Nucleus accumbens (tissue), 56 donors: ENCODE data around the gene PFKFB4.

ENCODE experiments used
- DNase-seq, 56 donors: peaks; one replicate each; lab custom pipeline; 2025; lab: John Stamatoyannopoulos, UW

The PFKFB4 gene

GRCh38 chr3:48556796-48557626 lies at the start of gene PFKFB4:
Gene PFKFB4, minus strand, starts transcription at chr3:48556803. Its CDS starts 26 bp downstream, at chr3:48556777.
- peak; percentile 91 to 100 (median 99) for DNase-seq

DNA sequence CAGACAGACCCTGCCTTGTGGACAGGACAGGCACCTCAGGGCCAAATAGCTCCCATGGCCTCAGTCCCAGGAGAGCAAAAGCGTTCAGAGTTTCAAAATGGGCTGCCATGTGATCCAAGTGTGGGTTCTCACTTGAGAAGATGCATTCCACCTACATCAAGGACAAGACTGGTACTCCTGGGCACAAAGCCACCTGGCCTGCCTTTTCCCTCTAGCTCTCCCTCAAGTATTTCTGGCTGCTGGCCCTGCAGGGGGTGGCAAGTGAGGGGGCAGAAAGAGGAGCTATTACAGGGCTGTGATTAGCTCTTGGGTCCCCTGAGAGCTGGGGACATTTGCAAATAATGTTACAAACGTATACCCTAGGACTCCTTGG lies 45.0 kb upstream of the PFKFB4 start:
- DNase-seq: no peak

GRCh38 chr3:48600711-48601621 lies 44.4 kb upstream of the PFKFB4 start:
- no peak for DNase-seq

DNA sequence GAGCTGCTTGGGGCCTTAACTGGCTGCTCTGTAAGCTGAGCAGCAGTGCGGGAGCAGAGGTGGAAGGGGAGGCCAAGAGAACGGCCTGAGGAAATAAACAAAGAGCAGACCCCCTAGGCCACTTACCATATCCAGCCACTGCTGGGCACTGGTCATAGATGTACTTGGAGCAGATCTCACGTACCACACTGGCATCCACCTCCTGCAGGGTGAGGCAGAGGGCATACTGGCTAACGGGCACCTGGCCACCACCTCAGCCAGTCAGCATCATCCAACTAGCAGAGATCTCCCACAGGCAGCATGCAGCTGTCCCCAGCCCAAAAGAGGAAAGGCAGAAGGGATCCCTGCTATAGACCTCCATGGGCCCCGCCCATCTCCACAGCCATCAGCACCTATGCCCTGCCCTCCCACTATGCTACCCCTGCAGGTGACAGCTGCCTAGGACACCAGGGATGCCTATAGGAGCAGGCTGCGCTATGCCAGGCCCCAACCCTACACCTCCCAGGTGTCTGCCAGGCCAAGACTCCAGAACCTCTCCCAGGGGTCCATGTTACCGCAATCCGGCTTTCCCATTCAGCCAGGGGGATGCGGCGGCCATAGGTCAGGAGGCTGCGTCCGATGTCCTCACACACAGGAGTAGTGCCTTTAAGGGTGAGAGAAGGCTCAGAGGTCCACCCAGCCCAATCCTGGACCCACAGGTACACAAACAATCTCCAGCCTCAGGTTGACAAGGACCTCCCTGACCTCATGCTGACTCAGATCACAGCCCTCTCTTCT lies 43.1 kb upstream of the PFKFB4 start:
- no peak for DNase-seq

- DNase-seq: no peak
Observed at GRCh38 chr3:48599077-48599501, 42.5 kb upstream of the PFKFB4 start.

- no peak for DNase-seq
Observed at GRCh38 chr3:48598323-48599076, 41.9 kb upstream of the PFKFB4 start.

- DNase-seq: no peak
Observed at GRCh38 chr3:48597408-48597800, 40.8 kb upstream of the PFKFB4 start.

DNA sequence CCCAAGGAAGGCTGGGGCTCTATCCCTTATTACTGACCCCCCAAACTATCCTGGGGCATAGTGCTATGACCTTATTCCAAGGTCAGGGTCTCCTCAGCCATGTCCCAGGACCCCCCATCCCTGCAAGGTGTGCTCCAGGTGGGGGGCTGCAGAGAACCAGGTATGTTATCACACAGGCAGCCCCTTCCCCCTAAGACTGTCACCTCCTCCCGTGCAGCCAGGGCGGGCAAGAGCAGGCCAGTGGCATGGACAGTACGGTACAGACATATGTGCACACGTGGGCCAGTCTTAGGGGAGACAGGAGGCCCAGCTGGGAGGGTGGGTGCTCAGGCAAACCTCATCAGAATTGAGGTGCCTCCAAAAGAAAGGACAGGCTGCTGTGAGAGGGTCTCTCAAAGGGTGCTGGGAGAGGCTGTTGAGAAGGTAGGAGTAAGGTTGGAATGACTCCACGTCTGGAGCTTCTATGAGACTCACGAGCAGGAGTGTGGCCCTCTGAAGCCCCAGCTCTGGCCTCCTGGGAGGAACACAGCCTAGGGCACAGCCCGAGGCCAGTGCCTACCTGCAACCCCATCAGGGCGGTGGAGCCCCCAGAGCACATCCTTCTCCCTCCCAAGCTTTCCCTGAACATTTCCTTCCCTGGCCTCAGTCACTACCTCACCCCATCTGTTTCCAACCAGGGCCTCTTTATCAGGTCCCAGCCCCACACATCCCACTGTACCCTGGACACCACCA lies 40.2 kb upstream of the PFKFB4 start:
- no peak for DNase-seq

DNA sequence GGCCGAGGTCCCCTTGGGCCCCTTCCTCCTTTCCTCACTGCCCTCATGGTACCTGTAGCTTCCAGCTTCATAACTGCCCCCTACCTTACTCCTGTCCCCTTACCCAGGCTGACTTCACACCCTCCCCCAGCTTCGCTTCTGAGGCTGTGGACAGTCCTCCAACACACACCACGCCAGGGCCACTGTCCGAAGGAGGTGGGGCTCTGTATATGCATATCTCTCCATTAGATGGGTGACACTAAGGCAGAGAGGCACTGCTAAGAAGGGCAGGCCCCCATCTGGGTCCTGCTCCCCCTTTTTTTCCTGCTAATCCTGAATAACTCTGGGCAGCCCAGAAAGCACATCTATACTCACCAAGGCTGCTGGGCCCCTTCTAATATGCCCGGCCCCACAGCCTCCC lies 39.6 kb upstream of the PFKFB4 start:
- DNase-seq: no peak

GRCh38 chr3:48595526-48596121 lies 39.0 kb upstream of the PFKFB4 start:
- peak in 4 of 56 donors; percentile 13 to 75 (median 42) for DNase-seq

- peak in 1 of 56 donors; percentile 59 for DNase-seq
Observed at GRCh38 chr3:48595075-48595525, 38.5 kb upstream of the PFKFB4 start, which contains the start of gene COL7A1. Gene COL7A1, minus strand, starts transcription at chr3:48595329. Its CDS starts 170 bp downstream, at chr3:48595159.

DNA sequence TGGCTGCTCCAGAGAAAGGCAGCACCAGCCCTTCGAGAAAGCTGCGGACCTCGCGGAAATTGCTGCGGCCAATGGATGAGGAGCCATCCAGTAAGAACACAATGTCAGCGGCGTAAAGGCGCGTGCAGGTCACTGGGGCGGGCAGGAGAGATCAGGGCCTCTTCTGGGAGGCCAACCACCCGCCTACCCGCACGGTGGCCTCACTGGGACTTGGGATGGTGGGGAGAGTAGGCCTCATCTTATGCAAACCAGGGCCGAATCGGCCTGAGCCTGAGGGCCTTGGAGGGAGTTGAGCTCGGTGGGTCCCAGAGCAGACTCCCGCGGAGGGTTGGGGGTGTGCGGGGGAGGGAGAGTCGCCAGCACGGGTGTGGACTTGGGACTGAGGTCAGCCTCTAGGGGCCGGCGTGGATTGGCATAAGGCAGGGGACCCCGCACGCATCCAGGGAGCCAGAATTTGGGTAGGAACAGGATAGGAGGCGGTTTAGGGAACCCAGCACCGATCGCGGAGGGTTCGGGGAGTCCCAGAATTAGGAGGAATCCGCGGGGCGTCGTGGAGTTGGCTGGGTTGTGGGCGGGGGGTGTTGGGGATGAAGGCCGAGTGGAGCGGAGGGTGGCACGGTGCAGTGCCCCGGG lies 37.9 kb upstream of the PFKFB4 start:
- peak in 1 of 56 donors; percentile 45 for DNase-seq

GRCh38 chr3:48593337-48593736 lies 36.7 kb upstream of the PFKFB4 start:
- no peak for DNase-seq

GRCh38 chr3:48592519-48593087 lies 36.0 kb upstream of the PFKFB4 start:
- DNase-seq: no peak

- no peak for DNase-seq
Observed at GRCh38 chr3:48591886-48592518, 35.4 kb upstream of the PFKFB4 start.

DNA sequence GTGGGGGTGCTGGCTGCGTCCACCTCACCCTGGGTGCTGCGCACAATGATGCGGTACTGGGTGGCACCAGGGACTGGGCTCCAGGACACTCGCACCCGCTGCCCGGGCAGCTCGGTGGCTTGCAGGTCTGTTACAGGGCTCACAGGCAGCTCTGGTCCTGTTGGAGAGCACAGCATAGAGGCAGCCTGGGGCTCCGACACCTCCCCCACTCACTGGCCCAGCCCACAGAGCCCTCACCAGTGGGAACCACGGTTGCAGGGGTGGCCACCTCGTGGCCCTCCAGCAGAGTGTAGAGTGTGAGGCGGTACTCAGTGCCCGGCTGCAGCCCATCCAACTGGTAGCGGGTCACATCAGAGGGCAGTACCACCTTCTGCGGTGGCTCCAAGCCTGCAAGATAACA lies 34.8 kb upstream of the PFKFB4 start:
- no peak for DNase-seq

- DNase-seq: peak in 6 of 56 donors; percentile 7 to 47 (median 16)
Observed at GRCh38 chr3:48588230-48588629, 31.6 kb upstream of the PFKFB4 start.
